Activated B cell treated with CpG ODN at 0.5 μM for 24 hours (primary cell): Measurements from ENCODE around the gene LMF2. TPM values are rescaled to one million over a fixed set of nuclear protein-coding genes. Genes with fewer than 3 reads are reported as not detected.

Experiments
- ATAC-seq: fragments of 200-7000 bp; cut with Tn5 transposase; one replicate; pipeline ENCODE4 v1.10.0; 2021; ENCODE audit warnings: low read depth, mild to moderate bottlenecking, moderate library complexity
- CTCF ChIA-PET: fragments of 350-600 bp; sonication (Branson Sonifier 250); formaldehyde crosslinking; loops from one replicate; lab custom pipeline; 2021; ENCODE audit warnings: antibody characterized with exemption; lab: Charles Lee
- POLR2A ChIA-PET: fragments of 350-600 bp; sonication (Branson Sonifier 250); formaldehyde crosslinking; loops from one replicate; lab custom pipeline; 2021; ENCODE audit warnings: antibody characterized with exemption; lab: Charles Lee
- DNase-seq: peaks from one replicate; pipeline ENCODE4 v3.0.0; 2022
- H3K27ac Mint-ChIP-seq: one replicate; pipeline ENCODE4 v1.8.0; 2020; ENCODE audit warnings: mixed read lengths
- H3K27me3 Mint-ChIP-seq: one replicate; pipeline ENCODE4 v1.8.0; 2021; ENCODE audit warnings: mixed read lengths
- H3K36me3 Mint-ChIP-seq: one replicate; pipeline ENCODE4 v1.8.0; 2021; ENCODE audit warnings: low read depth, mixed read lengths
- H3K4me1 Mint-ChIP-seq: one replicate; pipeline ENCODE4 v1.8.0; 2021; ENCODE audit warnings: mixed read lengths
- H3K4me3 Mint-ChIP-seq: one replicate; pipeline ENCODE4 v1.8.0; 2020; ENCODE audit warnings: mild to moderate bottlenecking, mixed read lengths
- H3K9me3 Mint-ChIP-seq: one replicate; pipeline ENCODE4 v1.8.0; 2020; ENCODE audit warnings: mixed read lengths
- CTCF ChIP-seq: fragments of 200-600 bp; IDR thresholded peaks from one replicate; pipeline ENCODE4 v1.8.0; 2022; ENCODE audit warnings: antibody characterized with exemption, mild to moderate bottlenecking
- intact Hi-C: fragments of 100-400 bp; cut with micrococcal nuclease; formaldehyde crosslinking; loops from one replicate; pipeline ENCODE4 v1.15.1; 2024
- total RNA-seq: library from RNA; stranded (reverse); gene quantifications from 2 replicates; pipeline ENCODE4 v1.2.3, GENCODE V29; 2022

Gene LMF2
- total RNA-seq, 1 donor from 2014 or later: 81.0 TPM

GRCh38 chr22:50526834-50527801 lies 19.6 kb upstream of the LMF2 start:
- intact Hi-C loops: loop anchor here (1.0 to 5.0 kb wide), 4 partner anchors 17 to 600 kb away; partner anchors contain the start of gene SYCE3
- H3K4me1 Mint-ChIP-seq: peaks cover 33% of the 10 kb centered on the region

GRCh38 chr22:50526108-50526833 lies 18.8 kb upstream of the LMF2 start:
- Mint-ChIP-seq H3K27ac (peak overlapping the region; percentile 90), H3K27me3 (no peaks in the 10 kb centered on the region), H3K36me3 (peaks cover 35% of the 10 kb centered on the region), H3K4me1 (peaks cover 33% of the 10 kb centered on the region), H3K4me3 (peak overlapping the region; percentile 84), H3K9me3 (no peaks in the 10 kb centered on the region)
- DNase-seq (peak; percentile 88), ATAC-seq (peak; percentile 28)
- POLR2A ChIA-PET: interaction anchor here (0.6 to 13.6 kb wide), 33 partner anchors 8 to 602 kb away, joined by 3 to 946 read pairs (median 5); partner anchors contain the start of genes ADM2, ARSA, CHKB and HDAC10
- TF ChIP-seq CTCF: no peak
- intact Hi-C loops: loop anchor here (1.0 to 5.0 kb wide), 4 partner anchors 18 to 599 kb away; partner anchors contain the start of gene SYCE3
- CTCF ChIA-PET: interaction anchor here (0.6 to 2.1 kb wide), 38 partner anchors 8 to 601 kb away, joined by 3 to 46 read pairs (median 5); partner anchors contain the start of genes CHKB, CPT1B, HDAC10 and KLHDC7B

More at GRCh38 chr22:50526834-50527801, 19.6 kb upstream of the LMF2 start:
- Mint-ChIP-seq H3K27me3 (no peaks in the 10 kb centered on the region), H3K4me3 (peak overlapping the region; percentile 84), H3K36me3 (peaks cover 31% of the 10 kb centered on the region), H3K9me3 (no peaks in the 10 kb centered on the region), H3K27ac (peak overlapping the region; percentile 90)
- ChIA-PET CTCF (interaction anchor here (0.6 to 1.1 kb wide), 6 partner anchors 11 to 37 kb away, joined by 3 to 5 read pairs (median 3); partner anchors contain the start of genes LMF2, NCAPH2 and SYCE3), POLR2A (interaction anchor here (0.6 to 13.6 kb wide), 14 partner anchors 7 to 737 kb away, joined by 3 to 946 read pairs (median 26); partner anchors contain the start of genes CHKB, KLHDC7B, LMF2 and NCAPH2)
- DNase-seq (no peak), ATAC-seq (peak; percentile 6)
- TF ChIP-seq CTCF: no peak

GRCh38 chr22:50525858-50526107 lies 18.3 kb upstream of the LMF2 start:
- ATAC-seq (no peak), DNase-seq (no peak)
- CTCF ChIA-PET: interaction anchor here (0.7 to 2.1 kb wide), 36 partner anchors 9 to 600 kb away, joined by 3 to 46 read pairs (median 6); partner anchors contain the start of genes CHKB, CPT1B, HDAC10 and KLHDC7B
- no peaks in the 10 kb centered on the region for H3K27me3 Mint-ChIP-seq
- H3K4me3 Mint-ChIP-seq: peak overlapping the region; percentile 81
- H3K36me3 Mint-ChIP-seq: peaks cover 38% of the 10 kb centered on the region
- POLR2A ChIA-PET: interaction anchor here (0.6 to 13.6 kb wide), 37 partner anchors 9 to 601 kb away, joined by 3 to 946 read pairs (median 5); partner anchors contain the start of genes ADM2, ARSA, CHKB and HDAC10
- H3K4me1 Mint-ChIP-seq: peaks cover 33% of the 10 kb centered on the region
- H3K27ac Mint-ChIP-seq: peak overlapping the region; percentile 59
- no peaks in the 10 kb centered on the region for H3K9me3 Mint-ChIP-seq
- intact Hi-C loops: loop anchor here (1.0 to 5.0 kb wide), 10 partner anchors 17 to 598 kb away; partner anchors contain the start of genes CHKB, NCAPH2, SBF1 and SYCE3
- no peak for TF ChIP-seq CTCF

GRCh38 chr22:50525104-50525857 lies 17.8 kb upstream of the LMF2 start, which contains the start of gene SCO2:
TSS of gene SCO2 (minus strand) at chr22:50525598. CDS start at chr22:50524411, 1,187 bp downstream.
- CTCF ChIA-PET: interaction anchor here (0.7 to 2.1 kb wide), 36 partner anchors 9 to 600 kb away, joined by 3 to 46 read pairs (median 6); partner anchors contain the start of genes CHKB, CPT1B, HDAC10 and KLHDC7B
- peak within 1 kb of the TSS; percentile 90 for H3K27ac Mint-ChIP-seq
- H3K4me3 Mint-ChIP-seq: peak within 1 kb of the TSS; percentile 84
- intact Hi-C loops: loop anchor here (1.0 to 5.0 kb wide), 7 partner anchors 17 to 598 kb away; partner anchors contain the start of genes CHKB, NCAPH2, SBF1 and TUBGCP6
- peaks cover 38% of the 10 kb centered on the region for H3K36me3 Mint-ChIP-seq
- DNase-seq: peak; percentile 97
- H3K27me3 Mint-ChIP-seq: no peaks in the 10 kb centered on the region
- peak; percentile 52 for ATAC-seq
- POLR2A ChIA-PET: interaction anchor here (0.6 to 13.6 kb wide), 38 partner anchors 9 to 600 kb away, joined by 3 to 946 read pairs (median 5); partner anchors contain the start of genes ADM2, ARSA, CHKB and HDAC10
- no peak for TF ChIP-seq CTCF
- H3K4me1 Mint-ChIP-seq: peaks cover 33% of the 10 kb centered on the region
- no peaks in the 10 kb centered on the region for H3K9me3 Mint-ChIP-seq
